HCT116 (cell line): ENCODE results near the gene FTCD. TPM values are rescaled to one million over a fixed set of nuclear protein-coding genes. Genes with fewer than 3 reads are reported as not detected.

ENCODE experiments used
- ATAC-seq: fragments of 200-7000 bp; cut with Tn5 transposase; 2 replicates; pipeline ENCODE4 v1.9.1; 2020; ENCODE audit warnings: mild to moderate bottlenecking, moderate library complexity
- BruUV-seq: library from RNA; stranded (reverse); fragments of 400-500 nt; replicated peaks from 2 replicates; lab custom pipeline; 2021; lab: Mats Ljungman, UMichigan
- CTCF ChIA-PET: fragments of 300-600 bp; sonication (Branson Sonifier 250); formaldehyde crosslinking; loops from one replicate; lab custom pipeline; 2021; ENCODE audit warnings: antibody characterized with exemption; lab: Charles Lee
- POLR2A ChIA-PET: fragments of 300-600, 350-600 bp; sonication (Branson Sonifier 250); formaldehyde crosslinking; loops from one replicate; lab custom pipeline; 2021; ENCODE audit warnings: antibody characterized with exemption; lab: Charles Lee
- RAD21 ChIA-PET, 2 experiments: fragments of 300-600 bp; sonication (Branson Sonifier 250); formaldehyde crosslinking; loops; one replicate each; lab custom pipeline; 2023; ENCODE audit warnings: low total read pairs in 2 of 2; ENCODE audit not compliant: uncharacterized antibody in 2 of 2, unreplicated experiment in 2 of 2, low non-redundant PET in 1 of 2; lab: Charles Lee
- DNase-seq: peaks from one replicate; pipeline ENCODE4 v3.0.0-alpha.2; 2010; ENCODE audit warnings: low read depth, low spot score
- H2AFZ ChIP-seq: fragments of 200-600 bp; shearing (Covaris generic), sonication (generic); 2 replicates; pipeline ENCODE4 v1.6.1; 2017; ENCODE audit warnings: low read depth, mixed run types, mixed read lengths, antibody characterized with exemption, low read length; ENCODE audit not compliant: poor library complexity, severe bottlenecking
- H3K27ac ChIP-seq: 2 replicates; pipeline ENCODE4 v1.5.1; 2012; ENCODE audit warnings: low read depth, low read length
- H3K27me3 ChIP-seq: fragments of 200-600 bp; sonication (generic); 2 replicates; pipeline ENCODE4 v1.6.1; 2016; ENCODE audit warnings: mixed run types, low read length, mixed read lengths; ENCODE audit not compliant: insufficient read depth
- H3K36me3 ChIP-seq, 2 experiments: fragments of 200-500 bp in 1 of 2; fragments of 200-600 bp in 1 of 2; sonication (Bioruptor generic) in 1 of 2; sonication (generic) in 1 of 2; 2 replicates each; pipeline versions ENCODE4 v1.5.1 to v1.6.1; 2014 to 2016; ENCODE audit warnings: low read length in 2 of 2, inconsistent platforms in 1 of 2, mixed read lengths in 1 of 2, mixed run types in 1 of 2; ENCODE audit not compliant: insufficient read depth in 2 of 2, control insufficient read depth in 1 of 2
- H3K4me1 ChIP-seq, 2 experiments: fragments of 200-600 bp in 1 of 2; sonication (generic) in 1 of 2; 2 replicates each; pipeline versions ENCODE4 v1.5.1 to v1.6.1; 2012 to 2017; ENCODE audit warnings: low read length in 2 of 2, inconsistent platforms in 1 of 2, mild to moderate bottlenecking in 1 of 2, mixed read lengths in 1 of 2, mixed run types in 1 of 2, moderate library complexity in 1 of 2; ENCODE audit not compliant: insufficient read depth in 2 of 2, control insufficient read depth in 1 of 2
- H3K4me2 ChIP-seq: fragments of 200-600 bp; sonication (generic); 2 replicates; pipeline ENCODE4 v1.6.1; 2017; ENCODE audit warnings: mixed run types, low read length, mixed read lengths
- H3K4me3 ChIP-seq, 2 experiments: fragments of 200-600 bp in 1 of 2; sonication (generic) in 1 of 2; replicated peaks in 1 of 2; 2 replicates each; pipeline ENCODE4 v1.5.1; 2011 to 2016; ENCODE audit warnings: low read length in 2 of 2, control low read depth in 1 of 2, low read depth in 1 of 2, mild to moderate bottlenecking in 1 of 2, mixed read lengths in 1 of 2, mixed run types in 1 of 2
- H3K79me2 ChIP-seq: fragments of 200-600 bp; sonication (generic); 2 replicates; pipeline ENCODE4 v1.6.1; 2017; ENCODE audit warnings: mild to moderate bottlenecking, mixed run types, low read length, moderate library complexity, mixed read lengths; ENCODE audit not compliant: insufficient read depth
- H3K9ac ChIP-seq: fragments of 200-600 bp; sonication (generic); 2 replicates; pipeline ENCODE4 v1.6.1; 2016; ENCODE audit warnings: low read length, mixed read lengths
- H3K9me2 ChIP-seq: fragments of 200-600 bp; sonication (generic), shearing (Covaris generic); 2 replicates; pipeline ENCODE4 v1.6.1; 2017; ENCODE audit warnings: mixed run types, mild to moderate bottlenecking, moderate library complexity; ENCODE audit not compliant: insufficient read depth
- H3K9me3 ChIP-seq, 2 experiments: fragments of 200-500 bp in 1 of 2; fragments of 200-600 bp in 1 of 2; sonication (Bioruptor generic) in 1 of 2; sonication (generic) in 1 of 2; 2 replicates each; pipeline ENCODE4 v1.6.1; 2014 to 2017; ENCODE audit warnings: low read length in 2 of 2, mixed read lengths in 2 of 2, inconsistent platforms in 1 of 2, low read depth in 1 of 2, mild to moderate bottlenecking in 1 of 2, mixed run types in 1 of 2, moderate library complexity in 1 of 2; ENCODE audit not compliant: control insufficient read depth in 1 of 2, insufficient read depth in 1 of 2
- H4K20me1 ChIP-seq: fragments of 200-600 bp; sonication (generic), shearing (Covaris generic); 2 replicates; pipeline ENCODE4 v1.6.1; 2017; ENCODE audit warnings: mixed run types, mild to moderate bottlenecking, moderate library complexity; ENCODE audit not compliant: insufficient read depth
- CBX3 ChIP-seq: IDR thresholded peaks from 2 replicates; pipeline ENCODE4 v1.6.1; 2012; ENCODE audit warnings: low read depth
- CEBPB ChIP-seq: IDR thresholded peaks from 2 replicates; pipeline ENCODE4 v1.6.1; 2012; ENCODE audit warnings: low read depth
- EGR1 ChIP-seq: IDR thresholded peaks from 2 replicates; pipeline ENCODE4 v1.6.1; 2012; ENCODE audit warnings: low read depth
- ELF1 ChIP-seq: IDR thresholded peaks from 2 replicates; pipeline ENCODE4 v1.6.1; 2012; ENCODE audit warnings: low read depth, borderline replicate concordance
- EZH2phosphoT487 ChIP-seq: fragments of 200-600 bp; IDR thresholded peaks from 2 replicates; pipeline ENCODE4 v1.6.1; 2018; ENCODE audit warnings: antibody characterized with exemption, borderline replicate concordance
- FOSL1 ChIP-seq: IDR thresholded peaks from 2 replicates; pipeline ENCODE4 v1.6.1; 2012; ENCODE audit warnings: low read depth
- JUND ChIP-seq: IDR thresholded peaks from 2 replicates; pipeline ENCODE4 v1.6.1; 2012
- POLR2AphosphoS5 ChIP-seq: IDR thresholded peaks from 2 replicates; pipeline ENCODE4 v1.6.1; 2011; ENCODE audit warnings: mild to moderate bottlenecking, low read depth, low read length, moderate library complexity
- RAD21 ChIP-seq: IDR thresholded peaks from 2 replicates; pipeline ENCODE4 v1.6.1; 2012; ENCODE audit warnings: low read depth, mild to moderate bottlenecking
- SP1 ChIP-seq: IDR thresholded peaks from 2 replicates; pipeline ENCODE4 v1.6.1; 2012; ENCODE audit warnings: low read depth
- SRF ChIP-seq: IDR thresholded peaks from 2 replicates; pipeline ENCODE4 v1.6.1; 2012; ENCODE audit warnings: low read depth
- YY1 ChIP-seq: IDR thresholded peaks from 2 replicates; pipeline ENCODE4 v1.6.1; 2011; ENCODE audit warnings: low read length, low read depth, moderate library complexity, mild to moderate bottlenecking; ENCODE audit not compliant: insufficient replicate concordance; ENCODE audit errors: extremely low read depth
- ZFX ChIP-seq: fragments of 450-650 bp; IDR thresholded peaks from 2 replicates; pipeline ENCODE4 v1.6.1; 2017
- ZNF274 ChIP-seq: fragments of 200-500 bp; sonication (Bioruptor generic); IDR thresholded peaks from 2 replicates; pipeline ENCODE4 v1.6.1; 2014; ENCODE audit warnings: mild to moderate bottlenecking, low read depth, low read length, inconsistent platforms
- intact Hi-C: fragments of 100-400 bp; cut with micrococcal nuclease; formaldehyde crosslinking; loops from 2 replicates; pipeline ENCODE4 v1.10.0; 2022
- total RNA-seq: library from RNA; stranded (reverse); gene quantifications from one replicate; pipeline ENCODE4 v1.2.1, GENCODE V29; 2021; ENCODE audit not compliant: unreplicated experiment
- TF ChIP-seq, protein P1 (sequence below), 3 experiments: fragments of 200-600 bp in 1 of 3; sonication (generic) in 1 of 3; IDR thresholded peaks in 2 of 3; conservative IDR thresholded peaks in 1 of 3; 2 replicates each; pipeline ENCODE4 v1.5.1; 2012 to 2017; ENCODE audit warnings: low read depth in 2 of 3, low read length in 2 of 3, antibody characterized with exemption in 1 of 3, borderline replicate concordance in 1 of 3, control low read depth in 1 of 3, mild to moderate bottlenecking in 1 of 3, mixed read lengths in 1 of 3, mixed run types in 1 of 3, moderate library complexity in 1 of 3; ENCODE audit not compliant: insufficient read depth in 1 of 3
- TF ChIP-seq, protein P2 (sequence below): IDR thresholded peaks from 2 replicates; pipeline ENCODE4 v1.6.1; 2012

Gene FTCD
- total RNA-seq, 1 experiment from 2014 or later = 2.5 TPM

DNA sequence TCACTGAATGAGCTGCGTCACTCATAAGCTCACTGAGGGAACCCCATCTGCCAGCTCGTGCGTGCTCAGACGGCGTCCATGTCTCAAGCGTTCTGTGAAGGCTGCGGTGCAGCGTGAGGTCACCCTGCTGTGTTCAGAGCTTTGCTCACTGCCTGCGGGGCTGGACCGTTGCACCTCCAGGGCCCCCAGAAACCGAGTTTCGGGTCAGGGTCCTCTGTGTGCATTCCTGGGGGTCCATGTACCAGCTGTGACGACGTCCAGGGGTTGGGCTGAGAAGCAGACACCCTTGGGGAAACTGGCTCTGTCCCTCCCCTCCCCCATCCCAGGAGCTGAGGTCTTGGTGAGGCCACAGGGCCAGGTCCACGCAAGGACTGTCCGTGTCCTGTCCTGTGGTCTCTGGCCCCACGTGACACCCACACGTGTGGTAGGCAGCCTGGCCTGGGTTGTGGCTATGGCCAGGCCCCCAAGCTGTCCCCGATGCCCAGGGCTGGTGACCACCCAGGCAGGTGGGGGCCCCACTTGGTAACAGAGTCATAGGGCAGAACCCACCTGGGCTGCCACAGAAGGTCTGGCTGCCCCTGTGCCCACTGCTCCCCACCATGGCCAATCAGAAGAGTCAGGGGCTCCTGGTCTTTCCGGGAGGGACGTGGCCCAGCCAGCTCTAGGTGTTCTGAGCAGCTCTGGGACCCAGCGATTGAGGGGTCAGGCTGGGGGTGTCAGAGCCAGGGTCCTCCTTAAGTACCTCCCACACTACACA, 24.4 kb downstream of the FTCD start:
- Histone ChIP-seq H3K79me2 (no peaks in the 10 kb centered on the region), H4K20me1 (no peaks in the 10 kb centered on the region), H3K9ac (no peak overlapping the region), H3K4me1 (no peaks in the 10 kb centered on the region), H3K9me2 (no peaks in the 10 kb centered on the region), H2AFZ (no peak overlapping the region), H3K36me3 (no peaks in the 10 kb centered on the region), H3K27me3 (no peaks in the 10 kb centered on the region), H3K4me2 (no peak overlapping the region), H3K4me3 (no peak overlapping the region), H3K9me3 (no peaks in the 10 kb centered on the region), H3K27ac (no peak overlapping the region)
- DNase-seq = no peak
- ChIA-PET CTCF (interaction anchor here (1.5 kb wide), 1 partner anchor 12 kb away, joined by 5 read pairs; no protein-coding TSS in a partner anchor), RAD21 (no interaction called here), POLR2A (no interaction called here)
- peak; percentile 8; the same call in 1 of the 2 replicates for TF ChIP-seq POLR2AphosphoS5
- TF ChIP-seq SRF = no peak
- TF ChIP-seq JUND = no peak
- TF ChIP-seq FOSL1 = no peak
- TF ChIP-seq YY1 = no peak
- no peak for TF ChIP-seq ZNF274
- no peak for TF ChIP-seq SP1
- TF ChIP-seq EZH2phosphoT487 = no peak
- intact Hi-C loops = no loop called here
- BruUV-seq = no TSS peak
- peak; percentile 3; the same call in 1 of the 2 replicates for ATAC-seq

DNA sequence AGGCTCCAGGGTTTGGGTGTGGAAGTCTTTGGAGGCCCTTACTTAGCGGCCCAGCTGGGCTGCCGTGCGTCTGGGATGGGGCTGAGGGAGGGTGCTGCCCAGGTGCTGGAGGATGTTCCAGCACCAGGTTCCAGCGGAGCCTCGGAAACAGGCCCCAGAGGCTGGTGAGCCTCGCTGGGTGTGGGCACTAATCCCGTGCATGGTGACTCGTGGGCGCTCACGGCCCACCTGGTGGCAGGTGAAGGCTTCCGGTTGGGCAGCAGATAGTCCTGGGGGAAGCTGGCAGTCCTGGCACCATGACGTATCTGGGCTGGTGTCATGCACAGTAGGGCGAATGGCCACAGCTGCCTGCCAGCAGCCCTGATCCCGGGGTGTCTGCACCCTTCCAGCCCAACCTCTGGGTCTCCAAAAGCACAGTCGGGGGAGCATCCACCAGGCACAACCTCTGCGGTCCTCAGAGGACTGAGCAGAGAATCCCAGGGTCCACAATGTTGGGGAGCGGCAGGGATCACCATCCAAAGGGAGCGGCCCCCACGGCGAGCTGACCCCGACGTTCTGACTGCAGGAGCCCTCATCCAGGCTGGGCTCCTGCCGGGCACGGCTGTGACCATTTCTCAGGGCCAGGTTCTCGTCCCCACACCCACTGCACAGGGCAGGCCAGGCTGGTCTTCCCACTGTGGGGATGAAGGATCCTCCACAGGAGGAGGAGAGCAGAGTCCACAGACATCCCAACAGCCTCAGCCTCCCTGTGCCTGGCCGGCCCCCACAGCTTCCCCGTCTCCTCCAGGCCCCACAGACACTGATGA, 25.3 kb downstream of the FTCD start:
- CTCF ChIA-PET = interaction anchor here (1.5 kb wide), 1 partner anchor 13 kb away, joined by 5 read pairs; no protein-coding TSS in a partner anchor

More for the DNA sequence above, 25.3 kb downstream of the FTCD start:
- intact Hi-C loops = no loop called here
- Histone ChIP-seq H3K4me1 (no peaks in the 10 kb centered on the region), H3K79me2 (no peaks in the 10 kb centered on the region)
- TF ChIP-seq YY1 = no peak
- TF ChIP-seq ELF1 = no peak
- TF ChIP-seq CBX3 = no peak
- no peak for TF ChIP-seq FOSL1
- no peak for TF ChIP-seq CEBPB
- TF ChIP-seq, protein P1, sequence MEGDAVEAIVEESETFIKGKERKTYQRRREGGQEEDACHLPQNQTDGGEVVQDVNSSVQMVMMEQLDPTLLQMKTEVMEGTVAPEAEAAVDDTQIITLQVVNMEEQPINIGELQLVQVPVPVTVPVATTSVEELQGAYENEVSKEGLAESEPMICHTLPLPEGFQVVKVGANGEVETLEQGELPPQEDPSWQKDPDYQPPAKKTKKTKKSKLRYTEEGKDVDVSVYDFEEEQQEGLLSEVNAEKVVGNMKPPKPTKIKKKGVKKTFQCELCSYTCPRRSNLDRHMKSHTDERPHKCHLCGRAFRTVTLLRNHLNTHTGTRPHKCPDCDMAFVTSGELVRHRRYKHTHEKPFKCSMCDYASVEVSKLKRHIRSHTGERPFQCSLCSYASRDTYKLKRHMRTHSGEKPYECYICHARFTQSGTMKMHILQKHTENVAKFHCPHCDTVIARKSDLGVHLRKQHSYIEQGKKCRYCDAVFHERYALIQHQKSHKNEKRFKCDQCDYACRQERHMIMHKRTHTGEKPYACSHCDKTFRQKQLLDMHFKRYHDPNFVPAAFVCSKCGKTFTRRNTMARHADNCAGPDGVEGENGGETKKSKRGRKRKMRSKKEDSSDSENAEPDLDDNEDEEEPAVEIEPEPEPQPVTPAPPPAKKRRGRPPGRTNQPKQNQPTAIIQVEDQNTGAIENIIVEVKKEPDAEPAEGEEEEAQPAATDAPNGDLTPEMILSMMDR (IDR thresholded peaks at IDR 0.05 in 2 of 3, conservative IDR thresholded peaks at IDR 0.05 in 1 of 3; ENCODE audit: borderline replicate concordance in 1 of 3, insufficient read depth in 1 of 3, low read depth in 2 of 3, low read length in 2 of 3) = no peak
- TF ChIP-seq, protein P2, sequence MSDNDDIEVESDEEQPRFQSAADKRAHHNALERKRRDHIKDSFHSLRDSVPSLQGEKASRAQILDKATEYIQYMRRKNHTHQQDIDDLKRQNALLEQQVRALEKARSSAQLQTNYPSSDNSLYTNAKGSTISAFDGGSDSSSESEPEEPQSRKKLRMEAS = no peak
- TF ChIP-seq ZNF274 = no peak
- no peak for TF ChIP-seq EZH2phosphoT487
- TF ChIP-seq RAD21 = no peak
- no peak for TF ChIP-seq EGR1
- no peak for TF ChIP-seq SRF
- TF ChIP-seq ZFX = no peak
- TF ChIP-seq, all 23 proteins: peak for 0
- DNase-seq (no peak), ATAC-seq (no peak)
- no peak overlapping the region for H3K4me2 ChIP-seq
- no peak overlapping the region for H3K4me3 ChIP-seq
- BruUV-seq = no TSS peak
- no peaks in the 10 kb centered on the region for H3K9me2 ChIP-seq
- no peaks in the 10 kb centered on the region for H3K9me3 ChIP-seq
- no peak overlapping the region for H3K27ac ChIP-seq
- H2AFZ ChIP-seq = no peak overlapping the region
- POLR2A ChIA-PET = no interaction called here
- RAD21 ChIA-PET = no interaction called here
- H3K9ac ChIP-seq = no peak overlapping the region
- H3K27me3 ChIP-seq = no peaks in the 10 kb centered on the region
- no peaks in the 10 kb centered on the region for H4K20me1 ChIP-seq
- H3K36me3 ChIP-seq = no peaks in the 10 kb centered on the region; a peak in 1 of 4 replicates
